Liver (tissue), 9 donors: ENCODE measurements around the gene EHD4. TPM values are rescaled to one million over a fixed set of nuclear protein-coding genes. Genes with fewer than 3 reads are reported as not detected.

Source experiments
- DNase-seq: peaks from one replicate; pipeline ENCODE4 v3.0.0-alpha.2; 2017; ENCODE audit warnings: low spot score
- H3K27ac ChIP-seq, 2 donors: one replicate each; pipeline ENCODE4 v1.7.0; 2013; ENCODE audit warnings: inconsistent platforms in 2 of 2, low read length in 2 of 2, control low read depth in 1 of 2, low read depth in 1 of 2, mild to moderate bottlenecking in 1 of 2
- H3K27me3 ChIP-seq, 4 donors: one replicate each; pipeline versions ENCODE4 v1.6.1 to v1.7.0; 2013; ENCODE audit warnings: low read length in 3 of 4, inconsistent platforms in 1 of 4, mild to moderate bottlenecking in 1 of 4, moderate library complexity in 1 of 4; ENCODE audit not compliant: control insufficient read depth in 4 of 4, insufficient read depth in 4 of 4
- H3K36me3 ChIP-seq, 4 donors: one replicate each; pipeline versions ENCODE4 v1.6.1 to v1.7.0; 2013; ENCODE audit warnings: low read length in 3 of 4, mild to moderate bottlenecking in 3 of 4, low read depth in 1 of 4, moderate library complexity in 1 of 4; ENCODE audit not compliant: control insufficient read depth in 4 of 4, insufficient read depth in 3 of 4
- H3K4me1 ChIP-seq, 4 donors: one replicate each; pipeline versions ENCODE4 v1.6.1 to v1.7.0; 2013; ENCODE audit warnings: low read length in 3 of 4, mild to moderate bottlenecking in 3 of 4, moderate library complexity in 1 of 4; ENCODE audit not compliant: control insufficient read depth in 4 of 4, insufficient read depth in 4 of 4
- H3K4me3 ChIP-seq, 3 donors: one replicate each; pipeline versions ENCODE4 v1.6.1 to v1.7.0; 2013; ENCODE audit warnings: low read length in 3 of 3, control low read depth in 1 of 3, low read depth in 1 of 3, mild to moderate bottlenecking in 1 of 3
- H3K9ac ChIP-seq, 2 donors: one replicate each; pipeline ENCODE4 v1.7.0; 2013; ENCODE audit warnings: low read length in 2 of 2, mild to moderate bottlenecking in 2 of 2, moderate library complexity in 2 of 2, control low read depth in 1 of 2, low read depth in 1 of 2
- H3K9me3 ChIP-seq, 4 donors: one replicate each; pipeline versions ENCODE4 v1.6.1 to v1.7.0; 2013; ENCODE audit warnings: low read length in 3 of 4; ENCODE audit not compliant: control insufficient read depth in 4 of 4
- CTCF ChIP-seq: fragments of 150-350 bp; IDR thresholded peaks from 2 replicates; pipeline ENCODE4 v1.5.1; 2017; ENCODE audit warnings: improper control_type of control experiment, low read depth, low read length; ENCODE audit not compliant: missing input control
- FOXA2 ChIP-seq: IDR thresholded peaks from 2 replicates; pipeline ENCODE4 v1.6.1; 2016; ENCODE audit warnings: antibody characterized with exemption
- HNF4A ChIP-seq, 2 donors: conservative IDR thresholded peaks; 2 replicates each; pipeline ENCODE4 v1.6.1; 2016; ENCODE audit warnings: antibody characterized with exemption in 2 of 2, mild to moderate bottlenecking in 2 of 2
- MAX ChIP-seq: IDR thresholded peaks from 2 replicates; pipeline ENCODE4 v1.6.1; 2016; ENCODE audit warnings: antibody characterized with exemption
- NR2F2 ChIP-seq: IDR thresholded peaks from 2 replicates; pipeline ENCODE4 v1.6.1; 2016; ENCODE audit warnings: antibody characterized with exemption
- REST ChIP-seq: IDR thresholded peaks from 2 replicates; pipeline ENCODE4 v1.6.1; 2016; ENCODE audit warnings: antibody characterized with exemption, mild to moderate bottlenecking
- RXRA ChIP-seq, 2 donors: IDR thresholded peaks; 2 replicates each; pipeline ENCODE4 v1.6.1; 2017 to 2018; ENCODE audit warnings: antibody characterized with exemption in 2 of 2, mild to moderate bottlenecking in 1 of 2
- SP1 ChIP-seq: IDR thresholded peaks from 2 replicates; pipeline ENCODE4 v1.6.1; 2018; ENCODE audit warnings: antibody characterized with exemption, mild to moderate bottlenecking
- TAF1 ChIP-seq: conservative IDR thresholded peaks from 2 replicates; pipeline ENCODE4 v1.6.1; 2016; ENCODE audit warnings: antibody characterized with exemption, mild to moderate bottlenecking
- YY1 ChIP-seq: IDR thresholded peaks from 2 replicates; pipeline ENCODE4 v1.6.1; 2016; ENCODE audit warnings: antibody characterized with exemption, mild to moderate bottlenecking
- WGBS: extraction: QIAGEN DNeasy Blood & Tissue Kit; methylation state at CpG from one replicate; pipeline ENCODE4 v1.1.7; 2013; 5-methylcytosine and 5-hydroxymethylcytosine counted together
- polyA plus RNA-seq, 2 donors: library from polyadenylated mRNA; stranded (reverse) in 1 of 2; unstranded in 1 of 2; fragments of 200-250 nt in 1 of 2; fragments of >200 nt in 1 of 2; fragmentation: Nextera tagmentation in 1 of 2; extraction: Ambion mirVana in 1 of 2; gene quantifications; one replicate each; pipeline versions ENCODE4 v1.2.1 to v1.2.3, GENCODE V29; 2013 to 2015
- total RNA-seq, 2 donors: library from RNA; depleted of rRNA; stranded (reverse); fragments of >200 nt; gene quantifications; one replicate each; pipeline ENCODE4 v1.2.3, GENCODE V29; 2014
- TF ChIP-seq, protein P1 (sequence below): IDR thresholded peaks from 2 replicates; pipeline ENCODE4 v1.6.1; 2016; ENCODE audit warnings: antibody characterized with exemption
- TF ChIP-seq, protein P2 (sequence below): IDR thresholded peaks from 2 replicates; pipeline ENCODE4 v1.6.1; 2016; ENCODE audit warnings: antibody characterized with exemption
- donor health status: healthy.
- donor health status: healthy.
- donor health status: healthy.
- donor health status: healthy.
- donor health status: healthy.

The EHD4 gene
- total and polyA plus RNA-seq, 4 donors, result 3.3 to 10.0 (median 6.2) TPM

DNA sequence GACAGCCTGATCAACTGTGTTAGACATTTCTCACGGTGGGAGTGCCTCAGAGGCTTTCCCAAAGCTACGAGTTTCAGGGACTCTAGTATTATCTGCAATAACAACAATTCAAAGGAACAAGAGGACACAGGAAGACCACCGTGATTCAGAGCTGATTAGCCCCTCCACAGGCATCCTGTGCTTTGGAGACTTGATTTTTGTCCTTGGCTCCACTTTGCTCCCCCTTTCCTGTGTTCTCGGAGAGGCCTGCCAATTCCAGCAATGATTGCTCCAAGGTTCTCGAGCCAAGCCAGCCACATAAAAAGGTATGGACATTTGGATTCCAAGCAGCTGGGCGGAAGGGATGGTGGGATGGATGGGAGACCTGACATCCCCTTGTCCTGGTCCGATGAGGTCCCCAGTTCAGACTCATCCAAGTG is 14.3 kb downstream of the EHD4 start:
- Histone ChIP-seq H3K9ac (no peak overlapping the region), H3K36me3 (peaks cover 0 to 7% (median 1%) of the 10 kb centered on the region in 4 donors), H3K9me3 (no peaks in the 10 kb centered on the region), H3K4me1 (peaks cover 7 to 41% (median 10%) of the 10 kb centered on the region in 4 donors), H3K27me3 (no peaks in the 10 kb centered on the region), H3K4me3 (no peak overlapping the region), H3K27ac (peak overlapping the region in 1 of 2 donors; percentile 48)
- TF ChIP-seq, protein P1, sequence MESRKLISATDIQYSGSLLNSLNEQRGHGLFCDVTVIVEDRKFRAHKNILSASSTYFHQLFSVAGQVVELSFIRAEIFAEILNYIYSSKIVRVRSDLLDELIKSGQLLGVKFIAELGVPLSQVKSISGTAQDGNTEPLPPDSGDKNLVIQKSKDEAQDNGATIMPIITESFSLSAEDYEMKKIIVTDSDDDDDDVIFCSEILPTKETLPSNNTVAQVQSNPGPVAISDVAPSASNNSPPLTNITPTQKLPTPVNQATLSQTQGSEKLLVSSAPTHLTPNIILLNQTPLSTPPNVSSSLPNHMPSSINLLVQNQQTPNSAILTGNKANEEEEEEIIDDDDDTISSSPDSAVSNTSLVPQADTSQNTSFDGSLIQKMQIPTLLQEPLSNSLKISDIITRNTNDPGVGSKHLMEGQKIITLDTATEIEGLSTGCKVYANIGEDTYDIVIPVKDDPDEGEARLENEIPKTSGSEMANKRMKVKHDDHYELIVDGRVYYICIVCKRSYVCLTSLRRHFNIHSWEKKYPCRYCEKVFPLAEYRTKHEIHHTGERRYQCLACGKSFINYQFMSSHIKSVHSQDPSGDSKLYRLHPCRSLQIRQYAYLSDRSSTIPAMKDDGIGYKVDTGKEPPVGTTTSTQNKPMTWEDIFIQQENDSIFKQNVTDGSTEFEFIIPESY, result no peak
- TF ChIP-seq NR2F2 (peak; percentile 43), TAF1 (no peak)
- DNase-seq, result no peak
- 63% methylated on average over 7 of the region's 7 CpGs for WGBS

- Histone ChIP-seq H3K27ac (peak overlapping the region in 1 of 2 donors; percentile 48), H3K4me3 (no peak overlapping the region), H3K4me1 (peaks cover 7 to 42% (median 9%) of the 10 kb centered on the region in 4 donors), H3K36me3 (peaks cover 0 to 8% (median 3%) of the 10 kb centered on the region in 4 donors), H3K9me3 (no peaks in the 10 kb centered on the region), H3K27me3 (no peaks in the 10 kb centered on the region), H3K9ac (no peak overlapping the region)
- no peak for DNase-seq
- WGBS, result 85% methylated on average over 12 of the region's 12 CpGs
- TF ChIP-seq, protein P2, sequence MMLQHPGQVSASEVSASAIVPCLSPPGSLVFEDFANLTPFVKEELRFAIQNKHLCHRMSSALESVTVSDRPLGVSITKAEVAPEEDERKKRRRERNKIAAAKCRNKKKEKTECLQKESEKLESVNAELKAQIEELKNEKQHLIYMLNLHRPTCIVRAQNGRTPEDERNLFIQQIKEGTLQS, result no peak
- TF ChIP-seq TAF1, result no peak
- TF ChIP-seq, protein P1, result no peak
- TF ChIP-seq REST, result no peak
- no peak for TF ChIP-seq CTCF
- no peak for TF ChIP-seq MAX
- no peak for TF ChIP-seq SP1
- no peak for TF ChIP-seq HNF4A (conservative IDR thresholded peaks at IDR 0.05)
- TF ChIP-seq NR2F2, result no peak
- no peak for TF ChIP-seq RXRA (IDR thresholded peaks at IDR 0.05)
- no peak for TF ChIP-seq FOXA2
- no peak for TF ChIP-seq YY1
These were observed 15.1 kb downstream of the EHD4 start for GRCh38 chr15:41957021-41957897.
